GM18951 (cell line): ENCODE results near the gene SARS2.
"Not testable (repeated sequence)": the region's sequence is repeated elsewhere in the genome, so short reads cannot be mapped to it uniquely, and the experiment has no call there.

Experiments used
- POLR2A ChIP-seq: IDR thresholded peaks from 4 replicates; pipeline ENCODE4 v1.6.1; 2011; ENCODE audit warnings: mild to moderate bottlenecking; ENCODE audit not compliant: insufficient read length, insufficient read depth; ENCODE audit errors: extremely low read depth
- in situ Hi-C: fragments of 300-500 bp; cut with MboI; formaldehyde crosslinking; loops from one replicate; pipeline ENCODE4 v1.12.0; 2022; ENCODE audit warnings: low sequenced_read_pairs, mixed read lengths, inconsistent platforms; ENCODE audit not compliant: unreplicated experiment

Gene SARS2

GRCh38 chr19:38959618-38960017, 29.1 kb upstream of the SARS2 start:
- no peak for TF ChIP-seq POLR2A
- in situ Hi-C loops, result no loop called here

- TF ChIP-seq POLR2A, result no peak
- in situ Hi-C loops, result no loop called here
These were observed 27.7 kb upstream of the SARS2 start for GRCh38 chr19:38958301-38958700.

GRCh38 chr19:38956264-38956663, 25.7 kb upstream of the SARS2 start:
- in situ Hi-C loops, result no loop called here

GRCh38 chr19:38953677-38954076, 23.1 kb upstream of the SARS2 start:
- in situ Hi-C loops, result no loop called here
- no peak for TF ChIP-seq POLR2A

More at GRCh38 chr19:38956264-38956663, 25.7 kb upstream of the SARS2 start:
- no peak for TF ChIP-seq POLR2A

- in situ Hi-C loops, result no loop called here
- TF ChIP-seq POLR2A, result no peak
These were observed 22.0 kb upstream of the SARS2 start for GRCh38 chr19:38952395-38953165.

- TF ChIP-seq POLR2A, result no peak
- in situ Hi-C loops, result no loop called here
These were observed 20.6 kb upstream of the SARS2 start for GRCh38 chr19:38951187-38951586.

- no peak for TF ChIP-seq POLR2A
- in situ Hi-C loops, result no loop called here
These were observed 19.2 kb upstream of the SARS2 start for GRCh38 chr19:38949580-38950367.

GRCh38 chr19:38946229-38947010, 15.9 kb upstream of the SARS2 start:
- no peak for TF ChIP-seq POLR2A
- in situ Hi-C loops, result no loop called here

GRCh38 chr19:38945562-38946228, 15.1 kb upstream of the SARS2 start:
- TF ChIP-seq POLR2A, result no peak
- in situ Hi-C loops, result no loop called here

- in situ Hi-C loops, result no loop called here
- no peak for TF ChIP-seq POLR2A
These were observed 14.5 kb upstream of the SARS2 start for GRCh38 chr19:38944981-38945506.

- in situ Hi-C loops, result no loop called here
- no peak for TF ChIP-seq POLR2A
These were observed 12.1 kb upstream of the SARS2 start for GRCh38 chr19:38942471-38943181.

- no peak for TF ChIP-seq POLR2A
These were observed 11.4 kb upstream of the SARS2 start for GRCh38 chr19:38941979-38942378.

GRCh38 chr19:38941466-38941865, 10.9 kb upstream of the SARS2 start:
- in situ Hi-C loops, result not testable (repeated sequence)

More at GRCh38 chr19:38941979-38942378, 11.4 kb upstream of the SARS2 start:
- in situ Hi-C loops, result no loop called here
